HG02571 (cell line): ENCODE data around the gene CYSRT1.

Experiments
- ATAC-seq: cut with Tn5 transposase; IDR thresholded peaks from one replicate; pipeline ENCODE4 v1.9.1; 2021; ENCODE audit warnings: mild to moderate bottlenecking, moderate library complexity; ENCODE audit not compliant: unreplicated experiment

Gene CYSRT1

DNA sequence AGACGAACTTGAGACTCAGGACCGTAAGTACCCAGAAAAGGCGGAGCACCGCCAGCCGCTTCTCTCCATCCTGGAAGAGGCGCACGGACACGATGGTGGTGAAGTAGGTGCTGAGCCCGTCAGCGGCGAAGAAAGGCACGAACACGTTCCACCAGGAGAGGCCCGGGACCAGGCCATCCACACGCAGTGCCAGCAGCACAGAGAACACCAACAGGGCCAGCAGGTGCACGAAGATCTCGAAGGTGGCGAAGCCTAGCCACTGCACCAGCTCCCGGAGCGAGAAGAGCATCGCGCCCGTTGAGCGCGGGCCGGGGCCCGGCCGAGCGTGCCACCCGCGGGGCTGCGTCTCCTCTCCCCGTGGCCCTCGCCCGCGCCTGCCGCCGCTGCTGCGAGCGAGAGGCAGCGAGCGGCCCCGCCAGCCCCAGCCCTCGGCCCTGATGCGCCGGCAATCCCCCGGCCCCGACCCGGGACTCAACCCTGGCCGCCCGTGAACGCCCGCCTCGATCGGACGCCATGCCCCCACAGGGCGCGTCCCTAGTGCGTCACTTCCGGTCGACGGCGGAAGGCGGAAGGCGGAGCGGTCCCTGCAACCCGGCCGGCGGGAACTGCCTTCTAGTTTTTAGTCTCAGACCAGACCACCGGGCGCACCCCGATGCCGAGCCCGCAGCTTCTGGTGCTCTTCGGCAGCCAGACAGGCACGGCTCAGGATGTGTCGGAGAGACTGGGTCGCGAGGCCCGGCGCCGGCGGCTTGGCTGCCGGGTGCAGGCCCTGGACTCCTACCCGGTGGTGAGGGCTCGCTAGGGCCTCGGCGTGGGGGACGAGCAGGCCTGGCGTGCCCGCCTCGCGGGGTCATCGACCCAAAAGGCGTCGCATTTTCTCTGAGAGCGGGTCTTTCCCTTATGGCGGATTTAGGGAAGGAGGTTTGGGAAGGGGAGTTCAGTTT lies 19.6 kb upstream of the CYSRT1 start, which contains the start of the genes NDOR1 and TMEM203:
TSS of gene NDOR1 (plus strand) at position 575 of the 944 bp plus-strand sequence. CDS start at position 653, 78 bp downstream.
TSS of gene TMEM203 (minus strand) at position 523 of the 944 bp plus-strand sequence. CDS start at position 289, 234 bp downstream.
- peak; percentile 41 for ATAC-seq

DNA sequence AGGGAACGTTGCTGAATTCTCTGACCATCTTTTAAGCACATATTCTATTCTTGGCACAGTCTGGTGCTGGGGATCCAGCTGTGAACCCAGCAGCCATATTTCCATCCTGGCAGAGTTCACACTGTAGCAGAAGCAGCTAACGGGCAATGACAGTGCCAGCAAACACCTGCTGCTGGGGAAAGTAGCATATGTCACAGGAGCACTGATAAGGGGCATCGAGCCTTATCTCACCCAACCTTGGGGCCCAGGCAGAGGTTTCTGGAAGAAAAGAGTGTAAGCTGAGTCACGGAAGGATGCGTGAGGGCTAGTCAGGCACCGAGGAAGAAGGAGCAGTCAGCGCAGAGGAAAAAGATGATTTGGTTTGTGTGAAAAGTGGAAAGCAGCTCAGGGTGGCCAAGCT lies 18.4 kb upstream of the CYSRT1 start:
- no peak for ATAC-seq

DNA sequence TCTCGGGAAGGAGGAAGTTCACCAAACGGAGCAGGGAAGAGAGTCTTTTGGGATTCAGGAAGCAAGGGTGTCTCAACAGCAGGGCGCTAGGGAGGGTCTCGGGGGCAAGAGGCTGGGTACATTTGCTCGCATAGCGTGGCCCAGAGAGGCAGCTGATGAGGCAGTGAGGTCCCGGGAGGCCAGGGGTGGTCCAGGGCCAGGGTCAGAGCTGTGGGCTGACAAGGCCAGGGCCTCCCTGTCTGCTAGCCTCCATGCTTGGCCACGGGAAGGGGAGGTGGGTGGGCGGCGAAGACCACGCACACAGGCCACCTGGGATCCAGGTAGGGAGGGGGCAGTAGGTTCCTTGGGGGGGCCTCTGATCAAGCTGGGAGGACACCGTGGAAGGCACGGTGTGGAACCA lies 13.4 kb upstream of the CYSRT1 start:
- no peak for ATAC-seq

DNA sequence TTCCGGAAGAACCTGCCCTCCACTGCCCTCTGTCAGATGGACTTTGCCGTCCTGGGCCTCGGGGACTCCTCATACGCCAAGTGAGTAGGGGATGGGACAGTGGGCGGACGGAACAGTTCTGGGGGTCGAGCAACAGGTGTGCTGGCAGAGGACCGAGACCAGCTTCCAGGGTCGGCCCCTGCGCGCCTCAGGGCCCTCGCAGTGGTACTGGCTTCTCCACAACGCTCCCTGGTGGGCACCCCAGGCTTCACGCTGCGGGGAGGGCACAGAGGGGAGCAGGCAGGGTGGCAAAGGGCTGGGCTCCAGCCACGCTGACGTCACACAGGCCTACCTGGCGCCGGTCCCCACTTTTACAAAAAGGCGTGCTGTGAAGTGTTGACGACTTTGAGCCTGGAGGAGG lies 12.5 kb upstream of the CYSRT1 start:
- no peak for ATAC-seq

DNA sequence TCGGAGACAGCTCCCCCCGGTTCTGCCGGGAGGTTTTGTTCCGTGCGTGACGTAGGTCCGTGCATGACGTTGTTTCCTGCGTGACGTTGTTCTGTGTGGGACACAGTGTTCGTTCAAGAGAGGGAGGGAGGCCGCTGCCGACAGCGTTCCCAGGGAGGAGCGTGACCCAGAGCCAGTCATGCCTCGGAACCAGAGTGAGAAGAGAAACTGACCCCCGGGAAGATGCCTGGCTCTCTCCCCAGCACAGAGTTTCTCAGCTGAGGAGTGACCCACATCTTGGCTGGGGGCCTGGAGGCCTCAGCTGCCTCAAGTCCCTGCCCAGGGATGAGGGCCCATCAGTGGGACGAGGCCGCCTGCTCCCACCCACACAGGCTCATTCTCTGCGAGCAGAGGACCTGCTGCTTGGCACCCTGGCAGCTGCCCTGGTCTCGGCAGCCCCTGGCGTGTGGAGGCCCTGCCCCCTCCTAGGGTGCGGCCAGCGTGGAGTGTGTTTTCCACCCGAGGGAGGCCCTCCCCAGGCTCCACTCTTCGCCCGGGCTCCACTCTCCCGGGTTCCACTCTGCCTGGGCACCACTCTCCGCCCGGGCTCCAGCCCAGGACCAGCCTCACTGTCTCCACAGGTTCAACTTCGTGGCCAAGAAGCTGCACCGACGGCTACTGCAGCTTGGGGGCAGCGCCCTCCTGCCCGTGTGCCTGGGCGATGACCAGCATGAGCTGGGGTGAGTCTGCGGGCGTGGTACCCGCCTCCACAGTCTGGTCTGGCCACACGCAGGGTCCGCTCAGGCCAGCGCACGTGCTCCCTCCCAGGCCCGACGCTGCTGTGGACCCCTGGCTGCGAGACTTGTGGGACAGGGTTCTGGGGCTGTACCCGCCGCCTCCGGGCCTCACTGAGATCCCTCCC lies 11.6 kb upstream of the CYSRT1 start:
- no peak for ATAC-seq

DNA sequence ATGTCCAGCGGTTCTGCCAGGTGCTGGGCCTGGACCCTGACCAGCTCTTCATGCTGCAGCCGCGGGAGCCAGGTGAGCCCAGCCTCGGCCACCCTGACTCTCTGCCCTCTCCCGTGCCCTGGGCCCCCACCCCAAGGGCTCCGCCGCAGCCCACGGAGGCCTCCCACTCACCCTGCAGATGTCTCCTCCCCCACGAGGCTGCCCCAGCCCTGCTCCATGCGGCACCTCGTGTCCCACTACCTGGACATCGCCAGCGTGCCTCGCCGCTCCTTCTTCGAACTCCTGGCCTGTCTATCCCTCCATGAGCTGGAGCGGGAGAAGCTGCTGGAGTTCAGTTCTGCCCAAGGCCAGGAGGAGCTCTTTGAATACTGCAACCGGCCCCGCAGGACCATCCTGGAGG lies 10.4 kb upstream of the CYSRT1 start:
- no peak for ATAC-seq

DNA sequence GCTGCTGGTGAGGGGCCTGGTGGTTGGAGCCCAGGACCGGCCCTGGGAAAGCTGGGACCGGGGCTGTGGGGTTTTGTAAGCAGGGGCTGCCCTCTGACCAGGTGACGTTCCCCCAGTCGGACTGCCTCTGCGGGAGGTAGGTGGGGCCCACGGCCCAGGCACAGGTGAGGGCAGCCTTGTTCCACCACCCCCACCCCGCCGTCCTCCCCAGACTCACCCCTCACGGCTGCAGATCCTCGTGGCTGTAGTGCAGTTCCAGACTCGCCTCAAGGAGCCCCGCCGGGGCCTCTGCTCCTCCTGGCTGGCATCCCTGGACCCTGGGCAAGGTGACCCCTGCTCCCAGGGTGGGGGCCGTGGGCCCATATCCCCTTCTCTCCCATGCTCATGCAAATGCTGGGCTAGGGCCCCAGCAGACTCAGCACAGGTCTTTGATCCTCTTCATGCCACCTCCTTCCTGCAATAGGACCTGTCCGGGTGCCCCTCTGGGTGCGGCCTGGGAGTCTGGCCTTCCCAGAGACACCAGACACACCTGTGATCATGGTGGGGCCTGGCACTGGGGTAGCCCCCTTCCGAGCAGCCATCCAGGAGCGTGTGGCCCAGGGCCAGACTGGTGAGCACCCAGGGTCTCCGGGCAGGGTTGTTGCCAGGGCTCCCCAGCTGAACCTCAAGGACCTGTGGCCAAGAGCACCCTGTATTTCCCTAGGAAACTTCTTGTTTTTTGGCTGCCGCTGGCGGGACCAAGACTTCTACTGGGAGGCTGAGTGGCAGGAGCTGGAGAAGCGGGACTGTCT lies 9.6 kb upstream of the CYSRT1 start:
- no peak for ATAC-seq

DNA sequence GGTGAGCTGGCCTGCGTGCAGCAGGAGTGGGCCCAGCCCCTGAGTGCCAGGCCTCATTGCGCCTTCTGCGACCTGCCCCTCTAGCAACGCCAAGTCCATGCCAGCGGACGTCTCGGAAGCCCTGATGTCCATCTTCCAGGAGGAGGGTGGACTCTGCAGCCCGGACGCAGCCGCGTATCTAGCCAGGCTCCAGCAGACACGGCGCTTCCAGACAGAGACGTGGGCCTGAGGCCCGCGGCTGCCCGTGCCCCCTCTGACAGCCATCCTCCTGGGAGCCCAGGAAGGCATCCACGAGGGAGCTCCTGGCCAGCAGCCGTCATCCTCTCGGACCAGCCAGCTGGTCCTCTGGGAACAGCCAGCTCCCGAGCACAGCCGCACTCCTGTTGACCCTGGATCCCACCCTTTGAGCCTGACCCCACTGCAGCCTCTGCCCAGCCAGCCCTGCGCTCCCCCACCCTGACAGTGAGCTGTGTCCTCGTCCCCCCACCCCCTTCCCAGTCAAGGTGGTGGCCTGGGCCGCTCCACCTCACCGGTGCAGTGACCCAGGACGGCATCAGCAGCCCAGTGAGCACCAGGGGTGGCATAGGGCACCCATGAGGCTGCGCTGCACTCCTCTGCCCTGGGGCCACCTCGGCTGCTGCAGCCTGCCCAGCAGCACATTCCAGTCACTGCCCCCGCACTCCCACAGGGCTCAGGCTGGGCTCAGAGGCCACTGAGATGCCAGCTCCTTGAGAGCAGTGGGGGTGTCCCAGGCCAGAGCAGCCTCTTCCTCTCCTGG lies 8.6 kb upstream of the CYSRT1 start:
- no peak for ATAC-seq

DNA sequence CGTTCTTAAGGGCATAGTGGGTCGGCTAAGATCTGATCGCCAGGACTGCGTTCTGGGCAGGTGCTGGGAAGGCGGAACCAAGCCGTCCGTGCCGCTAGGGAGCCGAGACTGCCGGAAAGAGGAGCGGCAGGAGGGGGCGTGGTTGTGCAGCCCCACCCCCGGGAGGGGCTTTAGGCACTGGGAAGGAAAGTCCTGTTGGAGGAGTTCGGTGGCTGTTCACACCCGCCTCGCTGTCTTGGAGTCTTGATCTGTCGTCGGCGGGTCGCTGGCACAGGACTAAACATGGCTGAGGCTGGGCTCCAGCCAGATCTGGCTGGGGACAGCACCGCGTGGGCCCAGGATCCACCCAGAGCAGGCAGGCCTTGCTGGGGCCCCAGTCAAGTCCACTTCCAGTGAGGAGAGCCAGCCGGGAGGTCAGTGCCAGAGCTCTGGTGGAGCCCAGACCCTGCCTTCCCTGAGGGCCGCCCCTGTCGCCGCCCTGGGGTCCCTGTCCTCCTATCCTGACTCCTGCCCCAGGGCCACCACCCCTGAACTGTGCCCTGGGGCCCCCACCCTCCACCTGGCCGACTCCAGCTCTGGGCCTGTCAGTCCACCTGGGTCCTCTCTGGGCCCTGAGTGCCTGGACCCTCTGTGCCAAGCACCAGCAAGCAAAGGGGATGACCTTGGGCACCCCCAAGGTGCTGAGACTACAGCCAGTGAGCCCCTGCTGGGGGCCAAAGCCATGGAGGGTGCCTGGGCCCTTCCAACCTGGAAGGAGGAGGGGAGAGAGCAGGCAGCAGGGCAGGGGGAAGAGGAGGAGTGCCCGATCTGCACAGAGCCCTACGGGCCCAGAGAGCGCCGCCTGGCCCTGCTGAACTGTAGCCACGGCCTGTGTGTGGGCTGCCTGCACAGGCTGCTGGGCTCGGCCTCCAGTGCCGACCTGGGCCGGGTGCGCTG lies 7.4 kb upstream of the CYSRT1 start:
- no peak for ATAC-seq

DNA sequence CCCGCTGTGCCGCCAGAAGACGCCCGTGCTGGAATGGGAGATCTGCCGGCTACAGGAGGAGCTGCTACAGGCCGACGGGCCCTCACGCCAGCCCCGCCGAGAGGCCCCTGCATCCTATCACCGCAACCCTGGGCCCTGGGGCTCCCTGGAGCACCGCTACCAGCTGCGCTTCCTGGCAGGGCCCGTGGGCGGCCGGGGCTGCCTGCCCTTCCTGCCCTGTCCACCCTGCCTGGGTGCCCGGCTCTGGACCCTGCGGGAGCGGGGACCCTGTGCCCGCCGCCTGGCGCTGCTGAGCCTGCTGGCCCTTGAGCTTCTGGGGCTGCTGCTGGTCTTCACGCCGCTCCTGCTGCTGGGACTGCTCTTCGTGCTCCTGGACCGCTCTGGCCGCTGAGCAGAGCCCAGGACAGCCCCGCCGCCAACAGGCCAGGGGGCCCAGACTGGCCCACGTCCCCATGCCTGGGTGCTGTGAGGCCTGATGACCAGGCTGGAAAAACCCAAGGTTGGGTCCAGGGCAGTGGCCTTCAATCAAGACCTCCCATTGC lies 6.7 kb upstream of the CYSRT1 start:
- ATAC-seq: no peak

DNA sequence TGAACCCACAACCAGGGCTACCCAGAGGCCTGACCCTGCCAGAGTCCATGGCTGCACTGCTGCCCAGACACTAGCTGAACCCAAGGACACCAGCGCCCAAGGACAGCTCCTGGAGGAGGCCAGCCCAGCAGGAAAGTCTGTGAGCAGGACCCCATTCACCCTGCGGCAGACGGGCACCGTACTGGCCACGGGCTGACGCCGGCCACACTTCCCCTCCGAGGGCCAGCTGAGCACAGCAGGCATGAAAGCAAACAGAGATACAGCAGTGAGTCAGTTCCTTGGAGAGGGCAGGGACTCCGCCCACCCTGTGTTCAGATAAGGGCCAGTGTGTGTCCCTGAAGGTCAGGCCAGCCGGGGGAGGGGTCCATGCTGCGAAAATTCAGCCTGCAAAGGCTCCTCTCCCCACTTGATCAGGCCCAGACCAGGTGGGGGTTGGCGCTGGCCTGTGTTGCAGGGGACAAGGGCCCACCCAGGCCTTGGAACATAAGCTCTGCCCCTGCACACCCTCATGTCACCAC lies 6.2 kb upstream of the CYSRT1 start:
- ATAC-seq: no peak

DNA sequence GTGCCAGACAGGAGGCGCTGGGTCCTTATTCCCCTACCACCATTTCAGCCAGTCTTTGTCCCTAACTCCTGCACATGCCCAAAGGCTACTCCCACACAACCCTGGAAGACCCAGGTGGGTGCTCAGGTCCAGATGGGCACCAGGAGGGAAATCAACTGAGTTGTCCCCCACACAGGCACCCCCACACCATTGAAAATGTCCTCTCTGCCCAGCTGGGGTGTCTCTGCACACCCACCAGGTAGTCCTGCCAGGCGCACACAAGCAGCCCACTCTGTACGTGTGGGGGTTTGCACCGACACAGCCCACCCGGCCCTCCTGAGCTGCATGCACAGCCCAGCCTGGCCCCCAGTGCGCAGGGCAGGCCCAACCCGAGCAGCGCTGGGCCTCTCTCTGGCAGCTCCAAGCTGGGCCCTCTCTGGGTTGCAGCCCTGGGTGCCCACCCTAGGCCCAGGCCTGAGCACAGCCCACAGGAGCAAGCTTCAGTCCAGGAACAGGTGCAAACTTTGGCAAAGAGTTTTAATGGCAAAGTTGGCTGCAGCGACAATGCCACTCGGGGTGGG lies 5.1 kb upstream of the CYSRT1 start:
- ATAC-seq: no peak

DNA sequence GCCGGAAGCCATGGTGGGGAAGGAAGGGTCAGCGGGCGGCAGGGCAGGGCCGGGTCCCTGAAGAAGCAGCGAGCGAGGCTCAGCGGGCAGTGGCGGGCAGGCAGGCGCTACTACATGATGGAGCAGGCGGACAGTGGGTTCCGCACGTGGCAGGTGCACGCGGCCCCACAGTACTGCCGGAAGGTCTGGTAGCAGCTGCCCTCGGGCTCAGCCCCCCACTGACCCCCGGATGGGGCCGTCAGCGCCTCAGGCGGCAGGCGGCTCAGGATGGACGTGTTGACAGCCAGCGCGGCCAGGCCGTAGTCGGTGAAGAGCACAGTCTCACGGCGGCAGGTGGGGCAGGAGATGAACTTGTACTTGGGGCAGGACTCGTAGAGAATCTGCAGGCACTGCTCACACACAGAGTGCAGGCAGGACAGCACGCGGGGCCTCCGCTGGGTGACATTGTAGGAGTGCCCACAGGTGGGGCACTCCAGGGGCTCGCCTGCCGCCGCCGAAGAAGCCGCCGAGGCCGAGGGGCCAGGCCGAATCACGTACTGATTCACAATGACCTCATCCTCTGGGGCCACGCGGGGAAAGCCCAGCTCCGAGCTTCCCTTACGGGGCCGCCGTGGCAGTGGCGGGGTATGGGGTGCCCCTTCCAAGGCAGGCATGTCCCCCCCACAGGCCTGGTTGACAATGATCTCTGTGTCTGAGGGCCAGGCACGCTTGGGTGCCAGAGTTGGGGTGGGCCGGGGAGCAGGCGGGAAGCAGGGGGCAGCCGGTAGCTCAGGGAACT lies 4.5 kb upstream of the CYSRT1 start:
- no peak for ATAC-seq

DNA sequence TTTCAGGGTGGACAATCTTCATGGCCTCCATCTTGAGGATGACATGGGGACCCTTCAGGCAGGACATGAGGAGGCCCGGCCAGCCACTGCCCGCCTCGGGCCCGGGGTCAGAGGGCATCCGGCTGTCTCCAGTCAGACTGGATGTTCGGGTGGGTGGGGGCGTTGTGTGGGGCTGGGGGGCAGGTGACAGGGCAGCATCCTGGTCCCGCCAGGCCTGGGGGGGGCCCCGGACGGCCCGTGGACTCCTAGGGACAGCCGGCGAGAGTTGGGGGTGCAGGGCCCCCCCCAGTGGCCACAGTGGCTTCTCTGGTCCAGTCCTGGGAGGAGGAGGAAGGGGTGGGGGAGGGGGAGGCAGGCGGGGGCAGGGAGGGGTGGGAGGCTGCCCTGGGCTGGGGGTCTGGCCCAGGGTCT lies 3.9 kb upstream of the CYSRT1 start:
- no peak for ATAC-seq

DNA sequence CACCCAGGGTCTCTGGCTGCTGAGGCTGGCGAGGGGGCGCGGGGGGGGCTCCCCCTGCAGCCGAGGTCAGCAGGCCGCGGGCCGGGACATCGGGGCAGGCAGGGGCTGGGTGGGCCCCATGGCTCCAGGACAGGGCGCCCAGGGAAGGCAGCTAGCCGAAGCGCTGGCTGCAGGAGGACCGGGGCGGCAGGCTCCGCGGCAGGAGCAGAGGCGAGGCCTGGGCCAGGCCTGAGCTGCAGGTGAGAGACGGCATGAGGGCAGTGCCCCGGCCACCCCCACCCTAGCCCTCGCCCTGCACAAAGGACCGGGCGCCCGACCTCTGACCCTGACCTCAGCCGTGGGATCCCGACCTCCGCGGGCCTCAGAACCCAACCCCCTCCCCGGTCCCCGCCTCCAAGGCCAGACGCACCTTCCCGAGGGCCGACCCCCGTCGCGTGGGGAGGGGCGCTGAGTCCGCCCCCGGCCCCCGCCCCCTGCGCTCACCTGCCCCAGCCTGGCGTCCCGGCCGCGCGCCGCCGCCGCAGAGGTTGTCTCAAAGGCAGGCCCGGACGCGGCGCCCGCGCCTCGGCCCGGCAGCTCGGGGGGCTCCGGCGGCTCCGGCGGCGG lies 3.4 kb upstream of the CYSRT1 start:
- no peak for ATAC-seq

DNA sequence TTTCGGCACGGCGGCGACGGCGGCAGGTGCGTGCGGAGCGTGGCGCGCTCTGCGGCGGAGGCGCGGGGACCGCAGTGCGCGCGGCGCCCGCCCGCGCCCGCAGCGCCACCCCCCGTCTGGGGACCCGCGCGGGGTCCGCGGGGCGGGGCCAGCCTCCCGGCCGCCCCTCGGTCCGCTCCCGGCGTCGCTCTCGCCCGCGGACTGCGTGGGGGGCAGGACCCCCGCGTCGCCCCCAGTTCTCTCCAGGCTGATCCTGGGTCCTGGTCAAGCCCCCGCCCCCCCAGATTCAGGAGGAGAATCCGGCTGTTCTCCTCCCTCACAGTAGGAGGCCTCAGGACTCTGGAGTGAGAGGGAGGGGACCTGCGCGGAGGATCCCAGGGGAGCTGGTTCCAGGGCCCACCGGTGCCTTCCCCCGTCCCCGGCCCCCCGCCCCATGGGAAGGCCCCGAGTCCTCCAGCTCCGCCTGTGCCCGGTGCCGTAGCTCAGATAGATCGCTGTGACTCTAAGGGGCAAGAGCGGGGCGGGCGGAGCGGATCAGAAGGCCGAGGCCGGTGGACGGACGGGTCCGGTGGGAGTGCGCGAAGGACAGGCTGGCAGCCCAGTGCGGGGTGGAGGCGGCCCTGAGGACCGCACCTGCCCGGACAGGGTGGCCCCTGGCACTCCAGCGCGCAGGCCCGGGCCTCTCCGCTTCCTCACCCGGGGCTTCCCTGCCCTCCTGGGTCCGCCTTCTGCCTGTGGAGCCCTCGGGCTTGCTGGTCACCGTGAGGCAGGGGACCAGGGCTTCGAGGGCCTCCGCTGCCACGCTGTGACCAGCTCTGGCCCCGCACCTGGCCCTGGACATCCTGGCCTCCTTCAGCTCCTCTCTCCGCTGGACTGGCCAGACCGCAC lies 2.5 kb upstream of the CYSRT1 start, which contains the start of gene RNF208:
TSS of gene RNF208 (minus strand) at position 51 of the 888 bp plus-strand sequence. CDS start 1,028 bp downstream, outside the sequence.
- peak; percentile 1 for ATAC-seq
